ENCODE measurements around the gene ANAPC5. TPM values are rescaled to one million over a fixed set of nuclear protein-coding genes. Genes with fewer than 3 reads are reported as not detected.
"Not testable (repeated sequence)": the region's sequence is repeated elsewhere in the genome, so short reads cannot be mapped to it uniquely, and the experiment has no call there.

The ANAPC5 gene
- polyA plus RNA-seq, 1 experiment = 194 TPM

GRCh38 chr12:121397521-121397920 is 45.3 kb upstream of the ANAPC5 start:
- ChIA-PET CTCF (no interaction called here), POLR2A (no interaction called here)
- TF ChIP-seq CTCF (IDR thresholded peaks at IDR 0.05; ENCODE audit: insufficient read depth, low read depth, low read length) = no peak
- Histone ChIP-seq H3K4me3 (ENCODE audit: low read depth, low read length) (no peak overlapping the region), H3K36me3 (ENCODE audit: control insufficient read depth, insufficient read depth, low read length) (no peaks in the 10 kb centered on the region), H3K27me3 (ENCODE audit: control insufficient read depth, insufficient read depth, low read length) (no peaks in the 10 kb centered on the region)
- no peak for DNase-seq (ENCODE audit: low read depth)

- Histone ChIP-seq H3K36me3 (ENCODE audit: control insufficient read depth, insufficient read depth, low read length) (no peaks in the 10 kb centered on the region), H3K4me3 (ENCODE audit: low read depth, low read length) (no peak overlapping the region), H3K27me3 (ENCODE audit: control insufficient read depth, insufficient read depth, low read length) (no peaks in the 10 kb centered on the region)
- DNase-seq (ENCODE audit: low read depth) = no peak
- ChIA-PET POLR2A (no interaction called here), CTCF (interaction anchor here (0.8 to 1.4 kb wide), 3 partner anchors 11 to 57 kb away, joined by 3 to 4 read pairs (median 3); no protein-coding TSS in a partner anchor)
- no peak for TF ChIP-seq CTCF (IDR thresholded peaks at IDR 0.05; ENCODE audit: insufficient read depth, low read depth, low read length)
These were observed 40.1 kb upstream of the ANAPC5 start for GRCh38 chr12:121392325-121392716.

GRCh38 chr12:121391619-121392324 is 39.6 kb upstream of the ANAPC5 start:
- POLR2A ChIA-PET = no interaction called here
- H3K27me3 ChIP-seq (ENCODE audit: control insufficient read depth, insufficient read depth, low read length) = no peaks in the 10 kb centered on the region
- no peak for TF ChIP-seq CTCF (IDR thresholded peaks at IDR 0.05; ENCODE audit: insufficient read depth, low read depth, low read length)
- peak; percentile 75 for DNase-seq (ENCODE audit: low read depth)
- H3K4me3 ChIP-seq (ENCODE audit: low read depth, low read length) = peak overlapping the region; percentile 20
- H3K36me3 ChIP-seq (ENCODE audit: control insufficient read depth, insufficient read depth, low read length) = no peaks in the 10 kb centered on the region
- CTCF ChIA-PET = interaction anchor here (0.8 to 1.4 kb wide), 3 partner anchors 11 to 57 kb away, joined by 3 to 4 read pairs (median 3); no protein-coding TSS in a partner anchor

GRCh38 chr12:121390856-121391255 is 38.6 kb upstream of the ANAPC5 start:
- no peak for TF ChIP-seq CTCF (IDR thresholded peaks at IDR 0.05; ENCODE audit: insufficient read depth, low read depth, low read length)
- Histone ChIP-seq H3K27me3 (ENCODE audit: control insufficient read depth, insufficient read depth, low read length) (no peaks in the 10 kb centered on the region), H3K4me3 (ENCODE audit: low read depth, low read length) (no peak overlapping the region), H3K36me3 (ENCODE audit: control insufficient read depth, insufficient read depth, low read length) (no peaks in the 10 kb centered on the region)
- CTCF ChIA-PET = no interaction called here
- DNase-seq (ENCODE audit: low read depth) = no peak
- POLR2A ChIA-PET = no interaction called here

GRCh38 chr12:121388421-121388981 is 36.3 kb upstream of the ANAPC5 start:
- peak; percentile 55 for DNase-seq (ENCODE audit: low read depth)
- POLR2A ChIA-PET = no interaction called here
- Histone ChIP-seq H3K36me3 (ENCODE audit: control insufficient read depth, insufficient read depth, low read length) (no peaks in the 10 kb centered on the region), H3K27me3 (ENCODE audit: control insufficient read depth, insufficient read depth, low read length) (no peaks in the 10 kb centered on the region), H3K4me3 (ENCODE audit: low read depth, low read length) (no peak overlapping the region)
- CTCF ChIA-PET = interaction anchor here (0.8 to 1.2 kb wide), 2 partner anchors 10 to 24 kb away, joined by 3 to 5 read pairs; no protein-coding TSS in a partner anchor
- no peak for TF ChIP-seq CTCF (IDR thresholded peaks at IDR 0.05; ENCODE audit: insufficient read depth, low read depth, low read length)

GRCh38 chr12:121384891-121385290 is 32.7 kb upstream of the ANAPC5 start:
- H3K36me3 ChIP-seq (ENCODE audit: control insufficient read depth, insufficient read depth, low read length); DNase-seq (ENCODE audit: low read depth); H3K27me3 ChIP-seq (ENCODE audit: control insufficient read depth, insufficient read depth, low read length); POLR2A ChIA-PET; H3K4me3 ChIP-seq (ENCODE audit: low read depth, low read length): not testable (repeated sequence)
- CTCF ChIA-PET = interaction anchor here (1.9 kb wide), 1 partner anchor 11 kb away, joined by 6 read pairs; no protein-coding TSS in a partner anchor

Measured in BJ (cell line).